K562 (cell line): ENCODE data around the gene BCORL1. TPM values are rescaled to one million over a fixed set of nuclear protein-coding genes. Genes with fewer than 3 reads are reported as not detected.

Experiments
- MBD1 ChIP-seq: fragments of 250-450 bp; sonication (Bioruptor Pico); IDR thresholded peaks from 2 replicates; pipeline ENCODE4 v1.8.0; 2022; ENCODE audit warnings: inconsistent platforms
- MYC ChIP-seq, 2 experiments: fragments of 250-450 bp in 1 of 2; sonication (Bioruptor Pico) in 1 of 2; IDR thresholded peaks; 2 replicates each; pipeline versions ENCODE4 v1.5.1 to v1.6.1; 2012 to 2021; ENCODE audit warnings: low read depth in 2 of 2, borderline replicate concordance in 1 of 2, improper control_type of control experiment in 1 of 2, low read length in 1 of 2, mild to moderate bottlenecking in 1 of 2, moderate library complexity in 1 of 2
- RFX1 ChIP-seq: fragments of 450-650 bp; IDR thresholded peaks from 2 replicates; pipeline ENCODE4 v1.6.1; 2016; ENCODE audit warnings: mild to moderate bottlenecking, moderate library complexity
- SMAD2 ChIP-seq: fragments of 150-350 bp; IDR thresholded peaks from 2 replicates; pipeline ENCODE4 v1.6.1; 2014; ENCODE audit warnings: low read depth, mild to moderate bottlenecking, low read length
- USF1 ChIP-seq: sonication (generic); formaldehyde crosslinking; IDR thresholded peaks from 2 replicates; pipeline ENCODE4 v1.9.0; 2022; ENCODE audit warnings: mild to moderate bottlenecking, missing genetic modification reagents
- ZBTB11 ChIP-seq, 3 experiments: fragments of 200-800 bp in 1 of 3; fragments of 250-450 bp in 1 of 3; fragments of 450-650 bp in 1 of 3; sonication (Bioruptor Pico) in 1 of 3; sonication (Bioruptor generic) in 1 of 3; formaldehyde crosslinking in 1 of 3; IDR thresholded peaks; 2 replicates each; pipeline versions ENCODE4 v1.6.1 to v1.8.0; 2016 to 2022; ENCODE audit warnings: mild to moderate bottlenecking in 2 of 3, missing genetic modification characterization in 2 of 3, missing compliant biosample characterization in 1 of 3, moderate library complexity in 1 of 3
- ZNF316 ChIP-seq: fragments of 450-650 bp; IDR thresholded peaks from 2 replicates; pipeline ENCODE4 v1.6.1; 2016
- ZNF583 ChIP-seq: fragments of 250-450 bp; sonication (Bioruptor Pico); IDR thresholded peaks from 2 replicates; pipeline ENCODE4 v1.4.0; 2020
- polyA plus RNA-seq, 8 experiments: library from polyadenylated mRNA; depleted of rRNA in 4 of 8; stranded (reverse) in 5 of 8; unstranded in 3 of 8; fragments of >200 nt; fragmentation: Nextera tagmentation in 2 of 8; fragmentation: Illumina TruSeq in 1 of 8; extraction: Ambion mirVana in 2 of 8; extraction: Trizol in 1 of 8; gene quantifications; 2 replicates each; pipeline versions ENCODE4 v1.2.1 to v1.2.3, GENCODE V29; 2011 to 2014; ENCODE audit warnings: inconsistent platforms in 1 of 8, missing spikeins in 1 of 8
- total RNA-seq, 7 experiments: library from RNA; depleted of rRNA in 6 of 7; stranded (reverse); fragments of >200 nt in 6 of 7; fragmentation: Illumina TruSeq in 2 of 7; extraction: Trizol in 2 of 7; gene quantifications; 2 replicates each; pipeline versions ENCODE4 v1.2.1 to v1.2.3, GENCODE V29; 2011 to 2021; ENCODE audit warnings: low replicate concordance in 1 of 7
- TF ChIP-seq, protein P1 (sequence below): fragments of 450-650 bp; IDR thresholded peaks from 2 replicates; pipeline ENCODE4 v1.6.1; 2018; ENCODE audit not compliant: partially characterized antibody
- TF ChIP-seq, protein P2 (sequence below): sonication (generic); formaldehyde crosslinking; IDR thresholded peaks from 2 replicates; pipeline ENCODE4 v1.8.0; 2023; ENCODE audit warnings: mild to moderate bottlenecking, missing genetic modification reagents

Gene BCORL1
- total and polyA plus RNA-seq, 9 of the 15 experiments (the other 6 are each of a cell fraction or from before 2014, with no cell fraction given), result 0.48 to 29.6 (median 2.1) TPM

DNA sequence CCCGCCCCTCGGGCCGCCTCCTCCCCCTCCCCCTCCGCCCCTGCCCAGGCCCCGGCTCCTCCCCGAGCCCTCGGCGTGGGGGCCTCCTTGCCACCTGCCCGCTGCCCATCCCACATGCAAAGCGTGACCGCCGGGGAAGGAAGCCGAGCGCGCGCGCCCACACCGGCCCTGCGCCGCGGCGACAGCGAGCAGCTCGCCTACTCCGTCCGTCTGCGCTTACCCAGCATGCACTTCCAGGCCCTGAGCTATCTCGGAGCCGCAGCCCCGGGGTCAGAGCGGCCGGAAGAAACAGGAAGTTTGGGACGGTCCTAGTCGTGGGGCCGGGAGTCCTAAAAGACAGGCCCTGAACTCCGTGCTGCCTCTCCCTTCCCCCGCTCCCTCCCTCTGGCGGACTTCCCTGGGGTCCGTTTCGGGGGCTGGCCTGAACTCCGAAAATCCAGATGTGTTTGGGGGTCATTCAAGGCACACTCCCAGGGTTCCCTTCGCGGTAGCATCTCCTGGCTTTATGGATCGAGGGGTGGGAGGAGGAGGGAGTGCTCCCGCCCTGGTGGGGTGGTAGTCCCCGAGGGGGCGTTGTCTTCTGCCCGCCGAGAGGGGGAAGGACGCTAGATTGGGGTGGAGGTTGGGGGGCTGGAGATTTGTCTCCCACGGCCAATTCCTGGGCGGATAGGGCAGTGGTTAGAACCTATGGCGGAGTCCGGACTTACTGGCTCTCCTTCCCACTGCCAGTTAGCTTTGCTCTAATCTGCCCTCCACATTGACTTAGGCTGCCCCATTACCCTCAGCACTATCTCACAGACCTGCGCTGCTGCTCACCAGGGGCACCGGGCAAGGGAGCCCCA is 25.0 kb upstream of the BCORL1 start (continued):
- TF ChIP-seq, protein P1, sequence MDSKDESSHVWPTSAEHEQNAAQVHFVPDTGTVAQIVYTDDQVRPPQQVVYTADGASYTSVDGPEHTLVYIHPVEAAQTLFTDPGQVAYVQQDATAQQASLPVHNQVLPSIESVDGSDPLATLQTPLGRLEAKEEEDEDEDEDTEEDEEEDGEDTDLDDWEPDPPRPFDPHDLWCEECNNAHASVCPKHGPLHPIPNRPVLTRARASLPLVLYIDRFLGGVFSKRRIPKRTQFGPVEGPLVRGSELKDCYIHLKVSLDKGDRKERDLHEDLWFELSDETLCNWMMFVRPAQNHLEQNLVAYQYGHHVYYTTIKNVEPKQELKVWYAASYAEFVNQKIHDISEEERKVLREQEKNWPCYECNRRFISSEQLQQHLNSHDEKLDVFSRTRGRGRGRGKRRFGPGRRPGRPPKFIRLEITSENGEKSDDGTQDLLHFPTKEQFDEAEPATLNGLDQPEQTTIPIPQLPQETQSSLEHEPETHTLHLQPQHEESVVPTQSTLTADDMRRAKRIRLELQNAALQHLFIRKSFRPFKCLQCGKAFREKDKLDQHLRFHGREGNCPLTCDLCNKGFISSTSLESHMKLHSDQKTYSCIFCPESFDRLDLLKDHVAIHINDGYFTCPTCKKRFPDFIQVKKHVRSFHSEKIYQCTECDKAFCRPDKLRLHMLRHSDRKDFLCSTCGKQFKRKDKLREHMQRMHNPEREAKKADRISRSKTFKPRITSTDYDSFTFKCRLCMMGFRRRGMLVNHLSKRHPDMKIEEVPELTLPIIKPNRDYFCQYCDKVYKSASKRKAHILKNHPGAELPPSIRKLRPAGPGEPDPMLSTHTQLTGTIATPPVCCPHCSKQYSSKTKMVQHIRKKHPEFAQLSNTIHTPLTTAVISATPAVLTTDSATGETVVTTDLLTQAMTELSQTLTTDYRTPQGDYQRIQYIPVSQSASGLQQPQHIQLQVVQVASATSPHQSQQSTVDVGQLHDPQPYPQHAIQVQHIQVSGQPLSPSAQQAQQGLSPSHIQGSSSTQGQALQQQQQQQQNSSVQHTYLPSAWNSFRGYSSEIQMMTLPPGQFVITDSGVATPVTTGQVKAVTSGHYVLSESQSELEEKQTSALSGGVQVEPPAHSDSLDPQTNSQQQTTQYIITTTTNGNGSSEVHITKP, result peak; percentile 52
- TF ChIP-seq ZNF583 (CRISPR knock-in tag) (no peak), MBD1 (no peak), SMAD2 (no peak), RFX1 (no peak), ZNF316 (no peak), USF1 (CRISPR knock-in tag) (0 out of 2 replicates have a peak, but pooled peaks have one; percentile 17), MYC (IDR thresholded peaks at IDR 0.05; ENCODE audit: low read depth, low read length) (0 out of 2 replicates have a peak, but pooled peaks have one; percentile 19), MYC (CRISPR knock-in tag; IDR thresholded peaks at IDR 0.05; ENCODE audit: borderline replicate concordance, low read depth) (0 out of 2 replicates have a peak, but pooled peaks have one; percentile 43), ZBTB11 (CRISPR knock-in tag; IDR thresholded peaks at IDR 0.05) (peak in 1 of 3 experiments; percentile 57; a peak in 2 of 6 replicates)
- TF ChIP-seq, protein P2, sequence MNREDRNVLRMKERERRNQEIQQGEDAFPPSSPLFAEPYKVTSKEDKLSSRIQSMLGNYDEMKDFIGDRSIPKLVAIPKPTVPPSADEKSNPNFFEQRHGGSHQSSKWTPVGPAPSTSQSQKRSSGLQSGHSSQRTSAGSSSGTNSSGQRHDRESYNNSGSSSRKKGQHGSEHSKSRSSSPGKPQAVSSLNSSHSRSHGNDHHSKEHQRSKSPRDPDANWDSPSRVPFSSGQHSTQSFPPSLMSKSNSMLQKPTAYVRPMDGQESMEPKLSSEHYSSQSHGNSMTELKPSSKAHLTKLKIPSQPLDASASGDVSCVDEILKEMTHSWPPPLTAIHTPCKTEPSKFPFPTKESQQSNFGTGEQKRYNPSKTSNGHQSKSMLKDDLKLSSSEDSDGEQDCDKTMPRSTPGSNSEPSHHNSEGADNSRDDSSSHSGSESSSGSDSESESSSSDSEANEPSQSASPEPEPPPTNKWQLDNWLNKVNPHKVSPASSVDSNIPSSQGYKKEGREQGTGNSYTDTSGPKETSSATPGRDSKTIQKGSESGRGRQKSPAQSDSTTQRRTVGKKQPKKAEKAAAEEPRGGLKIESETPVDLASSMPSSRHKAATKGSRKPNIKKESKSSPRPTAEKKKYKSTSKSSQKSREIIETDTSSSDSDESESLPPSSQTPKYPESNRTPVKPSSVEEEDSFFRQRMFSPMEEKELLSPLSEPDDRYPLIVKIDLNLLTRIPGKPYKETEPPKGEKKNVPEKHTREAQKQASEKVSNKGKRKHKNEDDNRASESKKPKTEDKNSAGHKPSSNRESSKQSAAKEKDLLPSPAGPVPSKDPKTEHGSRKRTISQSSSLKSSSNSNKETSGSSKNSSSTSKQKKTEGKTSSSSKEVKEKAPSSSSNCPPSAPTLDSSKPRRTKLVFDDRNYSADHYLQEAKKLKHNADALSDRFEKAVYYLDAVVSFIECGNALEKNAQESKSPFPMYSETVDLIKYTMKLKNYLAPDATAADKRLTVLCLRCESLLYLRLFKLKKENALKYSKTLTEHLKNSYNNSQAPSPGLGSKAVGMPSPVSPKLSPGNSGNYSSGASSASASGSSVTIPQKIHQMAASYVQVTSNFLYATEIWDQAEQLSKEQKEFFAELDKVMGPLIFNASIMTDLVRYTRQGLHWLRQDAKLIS (CRISPR knock-in tag), result no peak
